Activated B cell treated with CpG ODN at 0.5 μM for 24 hours (primary cell): ENCODE results near the gene RTL10. TPM values are rescaled to one million over a fixed set of nuclear protein-coding genes. Genes with fewer than 3 reads are reported as not detected.

ENCODE experiments used
- ATAC-seq: fragments of 200-7000 bp; cut with Tn5 transposase; one replicate; pipeline ENCODE4 v1.10.0; 2021; ENCODE audit warnings: low read depth, mild to moderate bottlenecking, moderate library complexity
- CTCF ChIA-PET: fragments of 350-600 bp; sonication (Branson Sonifier 250); formaldehyde crosslinking; loops from one replicate; lab custom pipeline; 2021; ENCODE audit warnings: antibody characterized with exemption; lab: Charles Lee
- POLR2A ChIA-PET: fragments of 350-600 bp; sonication (Branson Sonifier 250); formaldehyde crosslinking; loops from one replicate; lab custom pipeline; 2021; ENCODE audit warnings: antibody characterized with exemption; lab: Charles Lee
- DNase-seq: peaks from one replicate; pipeline ENCODE4 v3.0.0; 2022
- H3K27ac Mint-ChIP-seq: one replicate; pipeline ENCODE4 v1.8.0; 2020; ENCODE audit warnings: mixed read lengths
- H3K27me3 Mint-ChIP-seq: one replicate; pipeline ENCODE4 v1.8.0; 2021; ENCODE audit warnings: mixed read lengths
- H3K36me3 Mint-ChIP-seq: one replicate; pipeline ENCODE4 v1.8.0; 2021; ENCODE audit warnings: low read depth, mixed read lengths
- H3K4me1 Mint-ChIP-seq: one replicate; pipeline ENCODE4 v1.8.0; 2021; ENCODE audit warnings: mixed read lengths
- H3K4me3 Mint-ChIP-seq: one replicate; pipeline ENCODE4 v1.8.0; 2020; ENCODE audit warnings: mild to moderate bottlenecking, mixed read lengths
- H3K9me3 Mint-ChIP-seq: one replicate; pipeline ENCODE4 v1.8.0; 2020; ENCODE audit warnings: mixed read lengths
- CTCF ChIP-seq: fragments of 200-600 bp; IDR thresholded peaks from one replicate; pipeline ENCODE4 v1.8.0; 2022; ENCODE audit warnings: antibody characterized with exemption, mild to moderate bottlenecking
- intact Hi-C: fragments of 100-400 bp; cut with micrococcal nuclease; formaldehyde crosslinking; loops from one replicate; pipeline ENCODE4 v1.15.1; 2024
- total RNA-seq: library from RNA; stranded (reverse); gene quantifications from 2 replicates; pipeline ENCODE4 v1.2.3, GENCODE V29; 2022

RTL10 gene
- total RNA-seq, 1 donor from 2014 or later = 12.1 TPM

GRCh38 chr22:19896665-19897355 lies 42.1 kb upstream of the RTL10 start:
- no peak for ATAC-seq
- intact Hi-C loops = no loop called here
- Mint-ChIP-seq H3K27me3 (no peaks in the 10 kb centered on the region), H3K27ac (no peak overlapping the region), H3K4me3 (no peak overlapping the region), H3K36me3 (peaks cover 24% of the 10 kb centered on the region), H3K4me1 (peaks cover 8% of the 10 kb centered on the region), H3K9me3 (no peaks in the 10 kb centered on the region)
- ChIA-PET CTCF (no interaction called here), POLR2A (no interaction called here)
- no peak for TF ChIP-seq CTCF
- no peak for DNase-seq

DNA sequence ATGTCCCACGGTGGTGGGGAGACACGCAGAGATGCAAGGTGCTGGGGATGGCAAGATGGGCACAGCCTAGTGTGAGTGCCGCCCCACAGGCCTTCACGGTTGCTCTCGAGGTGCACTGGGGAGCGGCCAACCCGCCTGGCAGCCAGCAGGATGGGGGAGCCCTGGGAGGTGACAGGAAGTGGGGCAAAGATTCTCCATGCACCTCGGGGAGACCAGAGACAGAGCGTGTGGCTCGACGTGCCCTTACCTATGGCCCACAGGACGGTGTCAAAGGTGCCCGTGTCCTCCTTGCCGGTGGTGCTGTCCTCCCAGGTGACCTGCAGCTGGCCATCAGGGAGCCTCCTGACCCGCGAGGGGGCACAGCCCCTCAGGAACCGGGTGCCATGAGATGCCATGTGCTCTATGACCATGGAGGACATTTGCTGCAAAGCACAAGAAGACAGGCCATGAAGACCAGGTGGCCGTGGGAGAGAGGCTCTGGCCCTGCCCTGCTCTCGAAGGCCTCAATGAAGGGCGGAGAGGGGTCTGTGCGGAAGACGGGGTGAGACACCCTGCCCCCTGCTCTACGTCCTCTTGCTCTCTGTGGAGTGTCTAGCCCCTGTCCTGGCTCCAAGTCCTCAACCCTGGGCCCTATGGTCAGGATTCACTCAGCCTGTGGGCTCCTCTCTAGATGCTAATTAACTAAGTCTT lies 40.6 kb upstream of the RTL10 start:
- H3K27ac Mint-ChIP-seq = no peak overlapping the region
- CTCF ChIA-PET = no interaction called here
- H3K4me1 Mint-ChIP-seq = peaks cover 19% of the 10 kb centered on the region
- H3K36me3 Mint-ChIP-seq = peaks cover 19% of the 10 kb centered on the region
- H3K27me3 Mint-ChIP-seq = no peaks in the 10 kb centered on the region
- TF ChIP-seq CTCF = no peak
- DNase-seq (no peak), ATAC-seq (no peak)
- no peaks in the 10 kb centered on the region for H3K9me3 Mint-ChIP-seq
- POLR2A ChIA-PET = no interaction called here
- intact Hi-C loops = no loop called here
- H3K4me3 Mint-ChIP-seq = no peak overlapping the region

DNA sequence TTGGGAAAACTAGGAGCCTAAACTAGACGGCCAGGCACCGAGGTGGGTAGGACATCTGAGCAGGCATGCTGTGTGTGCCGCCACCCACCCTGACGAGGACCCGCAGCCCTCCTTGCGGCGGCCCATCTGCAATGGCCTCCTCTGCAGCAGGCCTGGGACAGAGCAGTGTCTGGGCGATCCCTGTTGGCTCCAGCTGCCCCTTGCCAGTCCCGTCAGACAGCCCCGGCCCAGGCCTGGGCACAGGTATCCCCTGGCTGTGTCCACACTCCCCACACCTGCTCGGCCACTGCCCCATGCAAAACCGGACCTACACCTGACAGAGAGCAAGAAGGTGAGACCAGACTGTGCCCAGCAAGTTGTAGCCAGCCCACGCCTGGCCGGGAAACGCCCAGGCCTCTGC lies 38.7 kb upstream of the RTL10 start:
- CTCF ChIA-PET = no interaction called here
- TF ChIP-seq CTCF = no peak
- POLR2A ChIA-PET = no interaction called here
- peaks cover 22% of the 10 kb centered on the region for H3K4me1 Mint-ChIP-seq
- H3K4me3 Mint-ChIP-seq = no peak overlapping the region
- DNase-seq (no peak), ATAC-seq (no peak)
- no peaks in the 10 kb centered on the region for H3K9me3 Mint-ChIP-seq
- H3K27me3 Mint-ChIP-seq = no peaks in the 10 kb centered on the region
- H3K27ac Mint-ChIP-seq = no peak overlapping the region
- intact Hi-C loops = no loop called here
- H3K36me3 Mint-ChIP-seq = peaks cover 14% of the 10 kb centered on the region

GRCh38 chr22:19892925-19893324 lies 38.3 kb upstream of the RTL10 start:
- ChIA-PET POLR2A (interaction anchor here (1.7 kb wide), 1 partner anchor 37 kb away, joined by 6 read pairs; no protein-coding TSS in a partner anchor), CTCF (no interaction called here)
- intact Hi-C loops = no loop called here
- no peak for TF ChIP-seq CTCF
- Mint-ChIP-seq H3K4me3 (no peak overlapping the region), H3K27me3 (no peaks in the 10 kb centered on the region), H3K36me3 (peaks cover 14% of the 10 kb centered on the region), H3K27ac (no peak overlapping the region), H3K9me3 (no peaks in the 10 kb centered on the region), H3K4me1 (peaks cover 22% of the 10 kb centered on the region)
- ATAC-seq (no peak), DNase-seq (no peak)

DNA sequence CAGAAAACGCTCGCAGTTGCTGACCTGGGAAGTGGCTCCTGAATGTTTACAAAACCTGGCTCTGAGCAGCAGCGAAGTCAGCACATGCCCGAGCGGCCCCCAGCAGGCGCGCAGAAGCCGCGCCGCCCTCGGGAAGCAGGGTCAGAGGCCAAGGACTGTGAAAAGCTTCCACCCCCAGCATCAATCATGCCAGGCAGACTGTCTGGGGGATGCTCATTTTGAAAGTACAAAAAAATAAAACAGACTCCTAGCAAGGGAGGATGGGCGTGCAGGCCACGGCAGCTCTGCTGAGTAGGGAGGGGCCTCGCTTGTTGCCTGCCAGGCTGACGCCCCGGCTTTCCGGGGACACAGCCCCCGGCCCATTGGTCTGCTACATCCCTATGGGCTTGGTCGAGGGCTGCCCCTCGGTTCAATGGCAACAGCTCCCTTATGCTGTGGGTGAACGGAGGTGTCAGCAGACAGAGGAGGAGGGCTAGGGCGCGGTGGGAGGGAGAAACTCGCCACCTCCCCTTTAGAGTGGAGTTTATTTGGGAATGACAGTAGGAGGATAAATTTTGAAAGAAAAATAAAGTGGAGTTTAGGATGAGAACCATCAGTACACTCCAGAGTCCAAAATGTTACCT lies 37.7 kb upstream of the RTL10 start:
- TF ChIP-seq CTCF = no peak
- H3K4me3 Mint-ChIP-seq = peak overlapping the region; percentile 78
- peak; percentile 12 for ATAC-seq

More for the DNA sequence above, 37.7 kb upstream of the RTL10 start:
- intact Hi-C loops = no loop called here
- ChIA-PET POLR2A (interaction anchor here (1.7 kb wide), 1 partner anchor 37 kb away, joined by 6 read pairs; no protein-coding TSS in a partner anchor), CTCF (interaction anchor here (0.9 to 1.3 kb wide), 2 partner anchors 47 to 162 kb away, joined by 3 to 4 read pairs; no protein-coding TSS in a partner anchor)
- Mint-ChIP-seq H3K9me3 (no peaks in the 10 kb centered on the region), H3K27me3 (no peaks in the 10 kb centered on the region), H3K27ac (peak overlapping the region; percentile 56), H3K4me1 (peaks cover 23% of the 10 kb centered on the region), H3K36me3 (peaks cover 13% of the 10 kb centered on the region)
- DNase-seq = no peak
